M059J (cell line): ENCODE measurements around the gene HDGFL2. TPM values are rescaled to one million over a fixed set of nuclear protein-coding genes. Genes with fewer than 3 reads are reported as not detected.

ENCODE experiments used
- DNase-seq: peaks from one replicate; pipeline ENCODE4 v3.0.0-alpha.2; 2012; ENCODE audit warnings: low read depth
- total RNA-seq: library from RNA; depleted of rRNA; stranded (reverse); fragments of >200 nt; shearing (Covaris generic); gene quantifications from 2 replicates; pipeline ENCODE4 v1.2.3, GENCODE V29; 2014; rRNA removed

The HDGFL2 gene
- 36.1 and 69.3 TPM in 2 replicates for total RNA-seq

DNA sequence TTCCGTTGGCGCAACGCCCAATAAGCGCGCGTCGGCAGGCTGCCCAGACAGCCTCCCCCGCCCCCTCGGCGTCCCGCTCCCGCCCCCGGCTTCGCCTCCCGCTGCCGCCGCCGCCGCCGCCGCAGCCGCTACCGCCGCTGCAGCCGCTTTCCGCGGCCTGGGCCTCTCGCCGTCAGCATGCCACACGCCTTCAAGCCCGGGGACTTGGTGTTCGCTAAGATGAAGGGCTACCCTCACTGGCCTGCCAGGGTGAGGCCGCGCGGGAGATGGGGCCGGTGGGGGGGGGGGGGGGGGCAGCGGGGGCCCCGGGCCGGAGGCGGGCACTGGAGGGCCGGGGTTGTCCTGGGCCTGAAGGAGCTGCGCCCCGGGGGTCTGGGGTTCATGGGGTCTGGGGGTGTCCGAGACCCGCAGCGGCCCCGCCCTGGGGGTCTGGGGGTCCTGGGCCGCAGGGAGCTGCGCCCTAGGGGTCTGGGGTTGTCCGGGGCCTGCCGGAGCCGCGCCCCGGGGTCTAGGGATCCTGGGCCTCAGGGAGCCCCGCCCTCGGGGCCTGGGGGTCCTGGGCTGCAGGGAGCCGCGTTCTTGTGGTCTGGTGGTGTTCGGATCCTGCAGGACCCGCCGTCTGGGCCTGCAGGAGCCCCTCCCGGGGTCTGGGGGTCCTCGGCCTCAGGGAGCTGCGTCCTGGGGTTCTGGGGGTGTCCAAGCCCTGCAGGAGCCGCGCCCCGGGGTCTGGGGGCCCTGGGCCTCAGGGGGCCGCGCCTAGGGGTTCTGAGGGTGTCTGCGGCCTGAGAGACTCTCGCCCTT is at the start of gene HDGFL2:
Gene HDGFL2 (plus strand): TSS at position 124 of the 801 bp plus-strand sequence. CDS start 54 bp downstream, at position 178.
- no peak for DNase-seq

GRCh38 chr19:4423416-4424126 is 48.5 kb upstream of the HDGFL2 start:
- no peak for DNase-seq

DNA sequence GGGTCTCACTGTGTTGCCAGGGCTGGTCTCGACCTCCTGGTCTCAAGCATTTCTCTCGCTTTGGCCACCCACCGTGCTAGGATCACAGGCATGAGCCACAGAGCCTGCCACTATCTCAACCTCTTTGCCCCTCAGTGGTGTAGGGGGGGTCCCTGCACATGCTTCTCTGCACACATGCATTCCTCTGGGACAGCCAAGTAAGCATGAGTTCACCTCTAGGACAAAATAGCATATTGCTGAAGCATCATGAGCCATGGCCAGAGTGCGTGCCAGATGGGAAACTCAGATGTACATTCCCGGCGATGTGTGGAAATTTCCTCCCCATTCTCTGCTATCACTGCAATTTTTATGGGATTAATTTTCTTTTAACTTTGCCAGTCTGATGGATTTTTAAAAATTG is 46.6 kb upstream of the HDGFL2 start:
- no peak for DNase-seq

DNA sequence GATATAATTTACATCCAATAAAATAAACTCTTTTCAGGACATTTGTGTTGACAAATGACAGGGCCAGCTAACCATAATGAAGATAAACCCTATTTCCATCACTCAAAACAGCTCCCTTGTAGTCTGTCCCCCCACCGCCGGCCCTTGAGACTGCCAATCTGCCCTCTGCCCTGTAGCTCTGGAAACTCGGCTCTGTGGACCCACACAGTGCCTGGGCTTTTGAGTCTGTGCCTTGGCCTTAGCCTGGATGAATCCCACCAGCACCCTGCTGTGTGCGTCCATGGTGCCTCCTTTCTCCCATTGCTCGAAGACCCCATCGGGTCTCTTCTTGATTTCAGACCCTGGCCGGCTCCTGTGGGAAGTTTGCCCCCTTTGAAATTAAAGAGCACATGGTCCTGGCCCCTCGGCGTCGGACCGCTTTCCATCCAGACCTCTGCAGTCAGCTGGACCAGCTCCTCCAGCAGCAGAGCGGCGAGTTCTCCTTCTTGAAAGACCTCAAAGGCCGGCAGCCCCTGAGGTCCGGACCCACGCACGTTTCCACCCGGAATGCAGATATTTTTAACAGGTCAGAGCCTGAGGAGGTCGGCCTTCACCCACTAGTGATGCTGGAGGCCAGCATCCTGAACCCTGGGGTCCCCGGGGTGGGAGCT is 43.6 kb upstream of the HDGFL2 start:
- DNase-seq = no peak

DNA sequence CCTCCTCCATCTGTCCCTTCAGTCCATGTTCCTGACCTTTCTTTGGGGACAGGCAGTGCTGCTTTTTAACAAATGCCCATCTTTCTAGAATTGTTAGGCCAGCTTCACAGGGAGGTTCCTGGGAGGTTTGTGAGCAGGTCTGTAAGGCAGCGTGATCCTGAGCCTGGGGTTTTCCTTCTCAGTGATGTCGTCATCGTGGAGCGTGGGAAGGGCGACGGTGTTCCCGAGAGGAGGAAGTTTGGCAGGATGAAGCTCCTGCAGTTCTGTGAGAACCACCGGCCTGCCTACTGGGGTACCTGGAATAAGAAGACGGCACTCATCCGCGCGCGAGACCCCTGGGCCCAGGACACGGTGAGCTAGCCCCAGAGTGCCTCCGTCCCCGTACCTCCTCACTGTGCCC is 42.8 kb upstream of the HDGFL2 start:
- DNase-seq = no peak

GRCh38 chr19:4429771-4430171 is 42.3 kb upstream of the HDGFL2 start:
- no peak for DNase-seq

GRCh38 chr19:4430760-4431159 is 41.3 kb upstream of the HDGFL2 start:
- DNase-seq = no peak

DNA sequence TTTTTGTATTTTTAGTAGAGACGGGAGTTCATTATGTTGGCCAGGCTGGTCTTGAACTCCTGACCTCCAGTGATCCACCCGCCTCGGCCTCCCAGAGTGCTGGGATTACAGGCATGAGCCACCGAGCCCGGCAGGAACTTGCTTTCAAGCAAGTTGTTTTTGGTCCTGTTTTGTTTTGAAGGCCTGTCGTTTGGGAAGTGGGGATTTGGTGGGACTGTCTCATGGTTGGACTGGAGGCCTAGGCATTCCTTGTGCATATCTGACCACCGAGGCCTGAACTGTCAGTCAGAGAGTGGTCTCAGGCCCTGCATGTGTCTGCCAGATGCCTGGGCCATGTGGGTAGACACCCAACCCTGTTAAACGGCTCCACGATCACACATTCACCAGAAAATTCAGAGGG is 40.8 kb upstream of the HDGFL2 start:
- DNase-seq = no peak

- DNase-seq = no peak
Observed at GRCh38 chr19:4431808-4432674, 40.1 kb upstream of the HDGFL2 start.

DNA sequence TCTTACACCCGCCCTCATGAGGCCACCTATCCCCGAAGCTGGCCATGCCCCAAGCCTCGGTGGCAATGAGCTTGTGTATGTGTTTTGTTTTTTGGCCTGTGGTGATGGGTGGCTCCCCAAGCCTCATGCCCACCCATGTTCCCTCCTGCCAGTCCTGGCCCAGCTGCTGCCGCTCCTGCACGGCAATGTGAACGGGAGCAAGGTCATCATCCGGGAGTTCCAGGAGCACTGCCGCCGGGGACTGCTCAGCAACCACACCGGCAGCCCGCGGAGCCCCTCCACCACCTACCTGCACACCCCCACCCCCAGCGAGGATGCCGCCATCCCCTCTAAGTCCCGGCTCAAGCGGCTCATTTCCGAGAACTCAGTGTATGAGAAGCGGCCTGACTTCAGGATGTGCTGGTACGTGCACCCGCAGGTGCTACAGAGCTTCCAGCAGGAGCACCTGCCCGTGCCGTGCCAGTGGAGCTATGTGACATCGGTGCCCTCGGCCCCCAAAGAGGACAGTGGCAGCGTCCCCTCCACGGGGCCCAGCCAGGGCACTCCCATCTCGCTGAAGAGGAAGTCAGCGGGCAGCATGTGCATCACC is 39.1 kb upstream of the HDGFL2 start:
- DNase-seq = no peak

DNA sequence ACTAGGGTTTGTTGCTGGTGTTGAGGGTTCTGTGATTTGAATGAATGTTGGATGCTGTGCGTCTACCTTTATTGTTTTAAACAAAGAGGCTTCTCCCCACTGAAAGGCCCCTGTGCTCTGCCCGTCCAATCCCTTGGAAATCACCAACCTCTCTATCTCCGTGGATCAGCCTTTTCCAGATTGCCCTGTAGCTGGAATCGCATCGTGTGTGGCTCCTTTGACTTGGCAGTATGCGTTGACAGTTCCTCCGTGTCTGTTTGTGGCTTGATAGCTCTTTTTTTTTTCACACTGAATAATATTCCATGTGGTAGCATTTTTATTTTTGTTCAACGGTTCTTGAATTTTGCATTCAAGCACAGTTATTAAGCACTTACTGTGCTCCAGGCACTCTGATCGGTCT is 37.7 kb upstream of the HDGFL2 start:
- no peak for DNase-seq

DNA sequence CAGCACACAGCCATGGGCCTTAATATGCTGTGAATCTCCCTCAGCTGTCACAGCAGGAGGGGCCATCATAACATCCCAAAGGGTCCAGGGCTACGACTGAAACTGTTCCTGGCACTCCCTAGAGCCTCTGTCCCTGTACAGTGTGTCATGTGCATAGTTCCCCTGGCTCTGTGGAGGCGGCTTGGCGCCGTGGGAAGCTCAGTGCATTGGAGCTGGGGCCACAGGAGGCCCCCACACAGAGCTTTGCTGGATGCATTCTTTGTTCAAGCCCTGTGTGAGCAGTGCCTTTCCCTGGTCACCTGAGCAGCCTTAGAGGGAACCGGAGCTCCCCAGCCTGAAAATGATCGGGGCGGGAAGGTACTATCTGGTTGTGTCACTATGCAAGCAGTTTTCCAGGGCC is 35.9 kb upstream of the HDGFL2 start:
- no peak for DNase-seq

DNA sequence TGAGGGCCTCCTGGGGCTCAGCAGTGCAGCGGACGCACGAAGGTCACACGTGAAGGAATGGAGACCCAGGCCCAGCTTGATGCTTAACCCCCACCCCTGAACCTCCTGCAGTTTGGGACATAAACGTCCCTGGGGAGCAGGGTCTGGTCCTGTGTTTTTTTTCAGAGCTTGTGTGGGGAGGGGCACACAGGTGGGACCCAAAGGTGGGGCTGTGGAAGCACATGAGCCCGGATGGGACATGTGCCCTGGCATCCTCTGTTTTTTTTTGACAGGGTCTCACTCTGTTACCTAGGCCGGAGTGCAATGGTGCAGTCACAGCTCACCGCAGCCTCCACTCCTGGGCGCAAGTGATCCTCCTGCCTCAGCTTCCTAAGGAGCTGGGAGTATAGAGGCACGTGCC is 35.0 kb upstream of the HDGFL2 start:
- DNase-seq = no peak

DNA sequence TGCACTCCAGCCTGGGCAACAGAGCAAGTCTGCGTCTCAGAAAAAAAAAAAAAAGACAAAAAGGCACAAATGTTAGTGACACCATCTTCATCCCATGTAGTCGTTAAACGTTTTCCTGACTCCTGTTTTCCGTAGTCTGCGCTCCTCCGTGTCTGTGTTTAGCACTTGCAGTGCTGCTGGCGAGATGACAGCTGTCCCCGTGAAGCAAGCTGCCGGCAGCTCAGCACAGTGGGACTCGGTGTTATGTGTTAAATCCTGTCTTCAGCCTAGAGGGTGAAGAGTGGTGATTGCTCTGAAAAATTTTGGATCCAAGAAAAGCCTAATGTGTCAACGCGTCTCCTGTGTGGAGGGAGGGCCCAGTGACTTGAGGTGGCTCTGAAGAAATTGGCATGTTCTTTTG is 32.9 kb upstream of the HDGFL2 start:
- DNase-seq = no peak

DNA sequence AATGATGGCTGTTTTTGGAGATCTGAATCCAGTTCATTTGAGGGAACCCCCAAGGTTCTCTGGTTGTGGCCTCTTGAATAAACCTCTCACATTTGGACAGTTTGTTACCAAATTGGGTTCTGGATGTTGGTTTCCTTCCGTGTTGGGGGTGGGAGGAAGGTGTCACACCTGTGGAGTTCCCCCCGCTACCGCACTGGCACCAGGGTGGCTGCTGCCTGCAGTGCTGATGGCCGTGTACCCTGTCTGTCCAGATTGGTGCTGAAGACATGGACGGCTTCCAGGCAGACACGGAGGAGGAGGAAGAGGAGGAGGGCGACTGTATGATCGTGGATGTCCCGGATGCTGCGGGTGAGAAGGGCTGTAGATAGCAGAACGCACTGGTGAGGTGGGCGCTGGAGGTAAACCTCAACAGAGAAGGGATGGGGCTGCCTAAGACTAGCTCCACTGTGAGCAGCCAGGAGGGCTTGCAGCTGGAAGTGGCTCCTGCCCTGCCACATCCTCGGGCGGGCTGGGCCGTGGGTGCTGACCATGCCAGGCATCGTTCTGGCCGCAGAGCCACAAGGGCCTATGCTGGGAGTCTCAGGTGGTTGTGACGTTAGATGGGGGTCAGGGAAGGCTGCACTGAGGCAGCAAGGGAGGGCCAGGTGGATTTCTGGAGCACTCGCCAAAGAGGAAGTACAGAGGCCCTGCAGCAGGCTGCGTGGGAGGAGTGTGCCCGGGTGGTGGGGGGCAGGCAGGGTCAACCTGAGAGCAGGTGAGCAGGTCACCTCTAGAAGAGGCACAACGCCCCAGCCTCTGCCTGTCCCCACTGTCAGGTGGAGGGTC is 29.9 kb upstream of the HDGFL2 start:
- no peak for DNase-seq

- no peak for DNase-seq
Observed at GRCh38 chr19:4442819-4443146, 29.3 kb upstream of the HDGFL2 start.

- no peak for DNase-seq
Observed at GRCh38 chr19:4443188-4443587, 28.9 kb upstream of the HDGFL2 start.

- no peak for DNase-seq
Observed at GRCh38 chr19:4443966-4444764, 27.9 kb upstream of the HDGFL2 start.
